ENCODE measurements around the gene CEMIP. TPM values are rescaled to one million over a fixed set of nuclear protein-coding genes. Genes with fewer than 3 reads are reported as not detected.

The CEMIP gene
- total RNA-seq, 1 donor from 2014 or later: 0.46 TPM

DNA sequence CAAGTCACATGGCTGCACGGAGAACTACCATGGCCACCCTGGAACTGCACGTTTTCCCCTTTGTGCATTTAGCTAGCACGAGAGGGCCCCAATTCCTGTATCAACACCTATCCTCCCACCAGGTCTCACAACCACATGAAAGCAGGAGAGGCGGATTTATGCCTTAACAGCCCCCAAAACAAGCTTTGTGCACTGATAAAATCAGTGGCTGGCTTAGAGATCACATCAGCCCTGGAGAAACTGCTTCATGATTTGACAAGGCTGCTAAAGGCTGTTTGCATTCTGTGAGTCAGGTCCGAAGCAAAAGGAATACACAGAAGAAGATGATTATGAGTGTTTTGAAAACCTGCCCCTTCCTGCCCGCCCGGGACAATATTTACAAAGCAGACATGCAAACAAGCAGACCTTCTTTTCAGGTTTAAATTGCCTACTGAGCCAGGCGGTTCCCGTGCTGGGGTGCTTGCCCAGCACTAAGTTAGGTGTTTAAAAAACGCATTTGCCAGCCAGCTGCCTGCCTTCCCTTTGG lies 25.9 kb downstream of the CEMIP start:
- intact Hi-C loops (cut with DNase I): no loop called here
- no peak for DNase-seq (ENCODE audit: low spot score)

GRCh38 chr15:80811781-80812315 lies 32.7 kb downstream of the CEMIP start:
- intact Hi-C loops (cut with DNase I): no loop called here

GRCh38 chr15:80815106-80815505 lies 35.9 kb downstream of the CEMIP start:
- DNase-seq (ENCODE audit: low spot score): no peak
- intact Hi-C loops (cut with DNase I): no loop called here

More at GRCh38 chr15:80811781-80812315, 32.7 kb downstream of the CEMIP start:
- no peak for DNase-seq (ENCODE audit: low spot score)

- intact Hi-C loops (cut with DNase I): no loop called here
- DNase-seq (ENCODE audit: low spot score): no peak
Measured at GRCh38 chr15:80816049-80816653, 37.0 kb downstream of the CEMIP start.

DNA sequence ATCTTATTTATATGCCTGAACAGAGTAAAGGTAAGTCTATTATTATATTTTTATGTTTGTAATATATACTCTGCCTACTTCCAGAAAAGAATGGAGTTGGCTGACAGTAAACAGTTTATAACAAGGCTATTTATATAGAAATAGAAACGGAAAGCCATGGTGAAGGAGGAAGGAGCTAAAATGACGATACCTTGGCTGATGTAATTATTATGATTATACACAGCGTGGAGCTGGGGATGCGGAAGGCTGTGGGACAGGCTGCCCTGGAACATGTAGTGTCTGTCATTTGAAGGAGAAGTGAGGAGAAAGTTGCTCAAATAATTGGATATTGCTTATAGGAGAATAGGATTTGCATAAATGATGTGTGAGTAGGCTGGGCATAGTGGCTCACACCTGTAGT lies 37.8 kb downstream of the CEMIP start:
- intact Hi-C loops (cut with DNase I): no loop called here
- DNase-seq (ENCODE audit: low spot score): no peak

GRCh38 chr15:80817901-80818300 lies 38.7 kb downstream of the CEMIP start:
- intact Hi-C loops (cut with DNase I): no loop called here
- DNase-seq (ENCODE audit: low spot score): no peak

DNA sequence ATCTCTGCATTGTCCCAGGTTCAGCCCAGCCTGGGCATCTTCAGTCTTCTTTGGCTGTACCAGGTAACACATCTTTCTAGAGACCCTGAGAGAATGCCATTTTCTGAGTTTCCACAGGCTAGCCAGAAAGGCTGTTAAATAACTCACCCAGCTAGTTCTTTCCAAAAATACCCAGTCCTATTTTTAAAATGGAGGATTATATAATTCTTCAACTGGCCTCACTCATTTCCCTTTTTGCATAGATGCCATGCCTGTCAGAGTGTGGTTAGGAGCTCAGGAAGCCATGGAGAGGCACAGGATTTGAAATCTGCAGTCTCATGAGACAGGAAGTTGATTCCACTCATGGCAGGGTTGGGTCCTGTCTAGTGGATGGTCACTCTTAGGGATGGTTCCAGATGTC lies 39.8 kb downstream of the CEMIP start:
- intact Hi-C loops (cut with DNase I): no loop called here
- no peak for DNase-seq (ENCODE audit: low spot score)

- intact Hi-C loops (cut with DNase I): no loop called here
- no peak for DNase-seq (ENCODE audit: low spot score)
Measured at GRCh38 chr15:80820092-80820491, 40.9 kb downstream of the CEMIP start.

GRCh38 chr15:80822256-80822655 lies 43.1 kb downstream of the CEMIP start:
- no peak for DNase-seq (ENCODE audit: low spot score)
- intact Hi-C loops (cut with DNase I): no loop called here

DNA sequence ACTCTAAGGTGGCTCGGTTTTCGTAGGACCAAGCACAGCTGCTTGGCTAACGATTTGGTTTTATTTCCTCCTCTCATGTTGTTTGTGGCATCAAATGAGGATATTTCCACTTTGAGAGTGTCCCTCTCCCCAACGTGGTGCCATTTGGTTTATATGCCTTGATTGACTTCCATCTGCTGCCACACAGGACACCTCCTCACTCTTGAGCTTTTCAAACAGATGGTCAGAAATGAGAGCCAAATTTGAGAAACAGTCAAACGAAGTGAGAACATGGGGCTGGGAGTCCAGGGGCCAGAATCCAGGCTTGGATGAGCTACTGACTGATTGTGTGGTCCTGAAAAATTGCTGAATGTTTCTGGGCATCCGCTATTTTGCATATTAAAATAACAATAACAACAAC lies 43.5 kb downstream of the CEMIP start:
- DNase-seq (ENCODE audit: low spot score): no peak
- intact Hi-C loops (cut with DNase I): no loop called here

- intact Hi-C loops (cut with DNase I): no loop called here
- no peak for DNase-seq (ENCODE audit: low spot score)
Measured at GRCh38 chr15:80823120-80823519, 44.0 kb downstream of the CEMIP start.

GRCh38 chr15:80823995-80824394 lies 44.8 kb downstream of the CEMIP start:
- no peak for DNase-seq (ENCODE audit: low spot score)
- intact Hi-C loops (cut with DNase I): no loop called here

- no peak for DNase-seq (ENCODE audit: low spot score)
- intact Hi-C loops (cut with DNase I): no loop called here
Measured at GRCh38 chr15:80825361-80826030, 46.3 kb downstream of the CEMIP start.

DNA sequence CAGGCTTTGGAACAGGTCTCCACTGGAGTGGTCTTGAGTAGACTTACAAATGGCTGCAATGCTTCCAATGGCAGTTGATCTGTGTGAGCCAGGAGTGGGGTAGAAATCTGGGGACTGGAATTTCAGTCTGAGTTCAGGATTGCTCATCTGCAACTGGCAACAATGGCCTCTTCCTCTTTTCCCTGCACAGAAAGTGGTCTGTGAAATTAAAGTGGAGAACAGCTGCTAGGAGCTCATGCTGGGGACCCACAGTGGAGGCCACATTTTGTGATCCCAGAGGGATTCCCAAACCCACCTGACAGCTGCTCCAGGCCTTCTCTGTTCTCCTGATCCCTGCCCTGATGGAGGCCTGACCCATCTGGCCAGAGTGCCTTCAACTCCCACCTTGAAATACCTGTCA lies 49.6 kb downstream of the CEMIP start:
- DNase-seq (ENCODE audit: low spot score): no peak
- intact Hi-C loops (cut with DNase I): no loop called here

DNA sequence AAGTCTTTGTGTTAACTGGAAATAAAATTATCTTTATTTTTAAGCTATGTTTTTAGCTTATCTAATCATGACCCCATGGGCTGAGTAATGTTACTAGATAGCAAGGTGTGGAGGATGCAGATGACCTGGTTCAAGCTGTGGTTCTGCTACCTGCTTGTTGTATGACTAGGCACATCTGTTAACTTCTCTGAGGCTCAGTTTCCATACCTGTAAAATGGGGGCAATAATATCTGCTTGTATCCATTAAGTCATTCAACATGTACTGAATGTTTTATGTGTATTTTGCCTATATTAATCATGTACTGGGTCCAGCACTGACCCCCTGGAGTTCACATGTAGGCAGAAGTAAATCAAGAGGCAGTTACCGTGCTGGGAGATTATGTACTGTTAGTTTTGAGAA lies 51.5 kb downstream of the CEMIP start:
- intact Hi-C loops (cut with DNase I): no loop called here
- DNase-seq (ENCODE audit: low spot score): no peak

DNA sequence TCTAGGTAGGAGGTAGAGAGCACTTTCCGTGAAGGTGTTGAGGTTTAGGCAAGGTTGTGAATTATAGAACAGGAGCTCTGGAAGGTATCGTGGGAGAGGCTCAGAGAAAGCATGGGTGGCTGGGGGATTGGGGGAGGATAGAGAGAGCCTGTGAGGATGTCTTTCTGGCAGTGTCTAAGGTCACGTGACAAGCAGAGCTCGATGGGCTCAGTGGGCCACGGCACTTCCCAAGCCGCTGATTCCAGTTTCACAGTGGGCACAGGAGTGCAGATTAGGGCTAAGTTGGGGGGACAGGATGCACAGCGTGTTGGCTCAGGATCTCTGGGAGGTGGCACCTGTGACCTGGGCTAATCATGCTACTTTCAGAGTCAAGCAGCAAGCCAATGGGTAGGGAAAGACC lies 52.0 kb downstream of the CEMIP start:
- no peak for DNase-seq (ENCODE audit: low spot score)
- intact Hi-C loops (cut with DNase I): no loop called here

GRCh38 chr15:80831606-80832224 lies 52.5 kb downstream of the CEMIP start:
- DNase-seq (ENCODE audit: low spot score): no peak
- intact Hi-C loops (cut with DNase I): no loop called here

GRCh38 chr15:80832686-80833085 lies 53.5 kb downstream of the CEMIP start:
- no peak for DNase-seq (ENCODE audit: low spot score)
- intact Hi-C loops (cut with DNase I): no loop called here

GRCh38 chr15:80834402-80834801 lies 55.2 kb downstream of the CEMIP start:
- no peak for DNase-seq (ENCODE audit: low spot score)

DNA sequence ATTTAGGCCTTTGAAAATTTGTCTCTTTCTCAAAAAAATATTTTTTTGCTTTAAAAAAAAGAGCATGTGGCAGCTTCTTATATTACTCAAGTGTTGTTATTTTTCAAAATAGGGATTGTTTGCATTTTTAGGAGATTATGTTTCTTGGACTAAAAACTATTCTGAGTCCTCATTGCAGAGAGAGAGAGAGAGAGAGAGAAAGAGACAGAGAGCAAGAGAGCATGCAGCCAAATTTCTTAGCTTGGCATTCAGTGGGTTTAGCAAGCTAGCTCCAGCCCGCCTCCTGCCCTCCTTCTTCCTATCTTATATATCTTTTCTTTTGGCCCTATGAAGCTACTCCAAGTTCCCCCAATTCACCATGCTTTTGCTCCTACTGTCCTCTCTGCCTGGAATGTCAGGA lies 55.7 kb downstream of the CEMIP start:
- intact Hi-C loops (cut with DNase I): no loop called here
- no peak for DNase-seq (ENCODE audit: low spot score)

More at GRCh38 chr15:80834402-80834801, 55.2 kb downstream of the CEMIP start:
- intact Hi-C loops (cut with DNase I): no loop called here

DNA sequence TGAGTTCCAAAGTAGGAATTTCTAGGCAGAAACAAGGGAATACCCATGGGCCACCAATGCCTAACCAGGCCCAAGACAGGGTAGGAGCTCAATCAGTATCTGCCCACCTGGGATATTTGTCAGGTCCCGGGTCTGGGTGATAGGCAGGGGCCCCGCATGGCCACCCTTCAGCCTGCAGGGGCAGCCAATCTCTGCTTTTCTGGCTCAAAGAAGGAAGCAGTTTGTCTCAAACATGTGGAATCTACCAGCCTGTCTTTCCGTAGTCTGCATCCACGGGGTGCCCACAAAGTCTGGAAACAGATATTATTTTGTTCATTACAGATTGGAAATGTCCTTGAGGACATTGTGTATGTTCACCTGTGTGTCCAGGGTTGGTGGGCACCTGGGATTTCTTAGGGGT lies 56.2 kb downstream of the CEMIP start:
- no peak for DNase-seq (ENCODE audit: low spot score)
- intact Hi-C loops (cut with DNase I): no loop called here

All from cardiac septum (tissue), 1 donor.